HepG2 (cell line): ENCODE results near the gene ARMH3. TPM values are rescaled to one million over a fixed set of nuclear protein-coding genes. Genes with fewer than 3 reads are reported as not detected.

ENCODE experiments used
- AHR ChIP-seq: IDR thresholded peaks from 2 replicates; pipeline ENCODE4 v1.6.1; 2018; ENCODE audit warnings: missing genetic modification reagents, missing compliant biosample characterization
- CEBPB ChIP-seq: IDR thresholded peaks from 2 replicates; pipeline ENCODE4 v1.6.1; 2011; ENCODE audit warnings: low read depth, low read length, improper control_type of control experiment, borderline replicate concordance
- DDIT3 ChIP-seq: sonication (generic); formaldehyde crosslinking; IDR thresholded peaks from 2 replicates; pipeline ENCODE4 v1.4.0; 2020; ENCODE audit warnings: mild to moderate bottlenecking, missing genetic modification reagents
- DPF2 ChIP-seq: sonication (generic); formaldehyde crosslinking; IDR thresholded peaks from 2 replicates; pipeline ENCODE4 v1.4.0; 2020; ENCODE audit warnings: mild to moderate bottlenecking, low read depth, missing genetic modification reagents, borderline replicate concordance
- FOXC1 ChIP-seq: sonication (generic); formaldehyde crosslinking; IDR thresholded peaks from 2 replicates; pipeline ENCODE4 v1.8.0; 2022; ENCODE audit warnings: mild to moderate bottlenecking, missing genetic modification reagents, borderline replicate concordance
- FOXM1 ChIP-seq: sonication (generic); formaldehyde crosslinking; IDR thresholded peaks from 2 replicates; pipeline ENCODE4 v1.5.0; 2020; ENCODE audit warnings: missing genetic modification reagents
- KLF16 ChIP-seq, 2 experiments: sonication (generic) in 1 of 2; formaldehyde crosslinking in 1 of 2; IDR thresholded peaks; 2 replicates each; pipeline versions ENCODE4 v1.6.1 to v1.8.0; 2016 to 2023; ENCODE audit warnings: missing genetic modification reagents in 2 of 2, missing compliant biosample characterization in 1 of 2
- KMT2B ChIP-seq: IDR thresholded peaks from 2 replicates; pipeline ENCODE4 v1.6.1; 2016; ENCODE audit warnings: missing genetic modification reagents, missing compliant biosample characterization
- PCBP1 ChIP-seq: fragments of 200-400 bp; formaldehyde crosslinking; IDR thresholded peaks from 2 replicates; pipeline ENCODE4 v1.6.1; 2017; ENCODE audit warnings: mild to moderate bottlenecking, low read depth, low read length, borderline replicate concordance
- SMAD1 ChIP-seq: sonication (generic); formaldehyde crosslinking; IDR thresholded peaks from 2 replicates; pipeline ENCODE4 v1.4.0; 2020; ENCODE audit warnings: missing genetic modification reagents, low read depth, mild to moderate bottlenecking, borderline replicate concordance
- SMAD9 ChIP-seq: sonication (generic); formaldehyde crosslinking; IDR thresholded peaks from 2 replicates; pipeline ENCODE4 v1.5.1; 2020; ENCODE audit warnings: mild to moderate bottlenecking, missing genetic modification reagents
- TOPORS ChIP-seq: sonication (generic); formaldehyde crosslinking; IDR thresholded peaks from 2 replicates; pipeline ENCODE4 v1.8.0; 2023; ENCODE audit warnings: mild to moderate bottlenecking, missing genetic modification reagents
- ZBTB34 ChIP-seq: sonication (generic); formaldehyde crosslinking; IDR thresholded peaks from 2 replicates; pipeline ENCODE4 v1.8.0; 2022; ENCODE audit warnings: mild to moderate bottlenecking, missing genetic modification reagents
- ZFP62 ChIP-seq: sonication (generic); formaldehyde crosslinking; IDR thresholded peaks from 2 replicates; pipeline ENCODE4 v1.4.0; 2020; ENCODE audit warnings: missing genetic modification reagents
- ZMAT5 ChIP-seq: sonication (generic); formaldehyde crosslinking; IDR thresholded peaks from 2 replicates; pipeline ENCODE4 v1.5.0; 2020; ENCODE audit warnings: mild to moderate bottlenecking, low read depth, missing genetic modification reagents, borderline replicate concordance
- ZNF335 ChIP-seq: sonication (generic); formaldehyde crosslinking; IDR thresholded peaks from 2 replicates; pipeline ENCODE4 v1.4.0; 2020; ENCODE audit warnings: missing genetic modification reagents
- ZNF446 ChIP-seq: sonication (generic); formaldehyde crosslinking; IDR thresholded peaks from 2 replicates; pipeline ENCODE4 v1.5.0; 2020; ENCODE audit warnings: mild to moderate bottlenecking, missing genetic modification reagents
- ZNF557 ChIP-seq: sonication (generic); formaldehyde crosslinking; IDR thresholded peaks from 2 replicates; pipeline ENCODE4 v1.4.0; 2020; ENCODE audit warnings: missing genetic modification reagents
- ZNF709 ChIP-seq: sonication (generic); formaldehyde crosslinking; IDR thresholded peaks from 2 replicates; pipeline ENCODE4 v1.5.0; 2020; ENCODE audit warnings: mild to moderate bottlenecking, missing genetic modification reagents
- ZNF749 ChIP-seq: sonication (generic); formaldehyde crosslinking; IDR thresholded peaks from 2 replicates; pipeline ENCODE4 v1.8.0; 2022; ENCODE audit warnings: mild to moderate bottlenecking, missing genetic modification reagents, moderate library complexity, borderline replicate concordance
- ZNF770 ChIP-seq: sonication (generic); formaldehyde crosslinking; IDR thresholded peaks from 2 replicates; pipeline ENCODE4 v1.5.0; 2020; ENCODE audit warnings: mild to moderate bottlenecking, missing genetic modification reagents
- ZNF800 ChIP-seq: sonication (generic); formaldehyde crosslinking; IDR thresholded peaks from 2 replicates; pipeline ENCODE4 v1.4.0; 2020; ENCODE audit warnings: missing genetic modification reagents
- ZSCAN20 ChIP-seq: sonication (generic); formaldehyde crosslinking; IDR thresholded peaks from 2 replicates; pipeline ENCODE4 v1.4.0; 2020; ENCODE audit warnings: missing genetic modification reagents, mild to moderate bottlenecking, borderline replicate concordance
- polyA plus RNA-seq, 8 experiments: library from polyadenylated mRNA; depleted of rRNA in 3 of 8; stranded (reverse) in 7 of 8; unstranded in 1 of 8; fragments of >200 nt; fragmentation: Illumina TruSeq in 4 of 8; extraction: Trizol in 4 of 8; gene quantifications; 2 replicates each; pipeline versions ENCODE4 v1.2.1 to v1.2.3, GENCODE V29; 2011 to 2016; ENCODE audit warnings: low read depth in 4 of 8, missing spikeins in 1 of 8, mixed read lengths in 1 of 8; ENCODE audit not compliant: insufficient read depth in 1 of 8
- total RNA-seq, 5 experiments: library from RNA; depleted of rRNA; stranded (reverse); fragments of >200 nt; fragmentation: Illumina TruSeq; extraction: Trizol; gene quantifications; 2 replicates each; pipeline ENCODE4 v1.2.3, GENCODE V29; 2016; ENCODE audit warnings: low read depth in 1 of 5

ARMH3 gene
- total and polyA plus RNA-seq, 2 of the 13 experiments (the other 11 are each of a cell fraction or from before 2014, with no cell fraction given) = 8.4 to 16.9 TPM

- TF ChIP-seq ZBTB34 (CRISPR knock-in tag) (peak; percentile 64; the same call in 1 of the 2 replicates), PCBP1 (no peak), ZNF770 (CRISPR knock-in tag) (no peak), SMAD9 (CRISPR knock-in tag) (no peak), CEBPB (no peak), ZMAT5 (CRISPR knock-in tag) (no peak), ZNF446 (CRISPR knock-in tag) (peak; percentile 56), ZNF800 (CRISPR knock-in tag) (0 out of 2 replicates have a peak, but pooled peaks have one; percentile 64), DDIT3 (CRISPR knock-in tag) (no peak), ZNF709 (peak; percentile 75), KLF16 (CRISPR knock-in tag; IDR thresholded peaks at IDR 0.05) (peak in 1 of 2 experiments; percentile 91; a peak in 2 of 4 replicates), DPF2 (CRISPR knock-in tag) (no peak), TOPORS (CRISPR knock-in tag) (peak; percentile 79; the same call in 1 of the 2 replicates), AHR (peak; percentile 85), ZSCAN20 (CRISPR knock-in tag) (peak; percentile 95), FOXC1 (CRISPR knock-in tag) (peak; percentile 90; the same call in 1 of the 2 replicates), ZNF335 (0 out of 2 replicates have a peak, but pooled peaks have one; percentile 73), ZNF749 (CRISPR knock-in tag) (peak; percentile 49; the same call in 1 of the 2 replicates), FOXM1 (CRISPR knock-in tag) (0 out of 2 replicates have a peak, but pooled peaks have one; percentile 30), KMT2B (CRISPR knock-in tag) (peak; percentile 68; the same call in 1 of the 2 replicates), SMAD1 (CRISPR knock-in tag) (peak; percentile 87; the same call in 1 of the 2 replicates), ZFP62 (peak; percentile 79; the same call in 1 of the 2 replicates), ZNF557 (CRISPR knock-in tag) (no peak)
Observed at GRCh38 chr10:102055647-102056419, at the start of gene ARMH3 (continued).
